ENCODE measurements around the gene RAB3B. TPM values are rescaled to one million over a fixed set of nuclear protein-coding genes. Genes with fewer than 3 reads are reported as not detected.

Gene RAB3B
- total RNA-seq, 1 donor from 2014 or later = 2.4 TPM

GRCh38 chr1:51952638-51953037 is 37.9 kb downstream of the RAB3B start:
- Mint-ChIP-seq H3K27ac (ENCODE audit: unreplicated experiment) (no peak overlapping the region), H3K27me3 (ENCODE audit: low read depth) (no peaks in the 10 kb centered on the region), H3K4me1 (peaks cover 24% of the 10 kb centered on the region), H3K9me3 (peaks cover 3% of the 10 kb centered on the region), H3K4me3 (no peak overlapping the region), H3K36me3 (ENCODE audit: low read depth) (peaks cover 3% of the 10 kb centered on the region)
- no peak for DNase-seq (ENCODE audit: low read depth, low spot score)
- TF ChIP-seq CTCF (conservative IDR thresholded peaks at IDR 0.05) = no peak

GRCh38 chr1:51950701-51951100 is 39.8 kb downstream of the RAB3B start:
- peaks cover 3% of the 10 kb centered on the region for H3K9me3 Mint-ChIP-seq
- H3K4me1 Mint-ChIP-seq = peaks cover 12% of the 10 kb centered on the region
- H3K36me3 Mint-ChIP-seq (ENCODE audit: low read depth) = peaks cover 3% of the 10 kb centered on the region
- DNase-seq (ENCODE audit: low read depth, low spot score) = no peak
- H3K27ac Mint-ChIP-seq (ENCODE audit: unreplicated experiment) = no peak overlapping the region
- no peaks in the 10 kb centered on the region for H3K27me3 Mint-ChIP-seq (ENCODE audit: low read depth)
- TF ChIP-seq CTCF (conservative IDR thresholded peaks at IDR 0.05) = no peak
- H3K4me3 Mint-ChIP-seq = no peak overlapping the region

- H3K36me3 Mint-ChIP-seq (ENCODE audit: low read depth) = peaks cover 3% of the 10 kb centered on the region
- H3K4me3 Mint-ChIP-seq = no peak overlapping the region
- H3K27me3 Mint-ChIP-seq (ENCODE audit: low read depth) = no peaks in the 10 kb centered on the region
- H3K4me1 Mint-ChIP-seq = no peaks in the 10 kb centered on the region
- no peak for DNase-seq (ENCODE audit: low read depth, low spot score)
- H3K9me3 Mint-ChIP-seq = peaks cover 3% of the 10 kb centered on the region
- H3K27ac Mint-ChIP-seq (ENCODE audit: unreplicated experiment) = no peak overlapping the region
- TF ChIP-seq CTCF (conservative IDR thresholded peaks at IDR 0.05) = no peak
Measured at GRCh38 chr1:51949014-51949702, 41.3 kb downstream of the RAB3B start.

DNA sequence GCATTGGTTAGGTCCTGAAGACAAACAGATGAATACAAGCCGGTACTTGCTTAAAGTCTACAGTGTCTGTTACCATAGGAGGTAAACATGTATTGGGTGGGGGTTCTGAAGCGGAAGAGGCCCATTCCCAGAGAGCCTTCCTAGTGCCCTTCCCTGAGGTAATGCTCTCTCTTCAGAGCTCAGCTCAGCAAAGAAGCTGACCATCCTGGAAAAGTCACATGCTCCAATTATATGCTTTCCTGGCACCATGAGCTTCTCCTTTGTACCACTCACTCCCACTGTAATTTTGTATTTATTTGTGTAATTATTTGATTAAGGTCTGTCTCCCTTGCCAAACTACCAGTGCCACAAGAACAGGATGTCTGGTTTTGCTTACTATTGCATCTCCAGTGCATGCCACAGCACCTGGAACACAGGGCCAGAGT is 42.0 kb downstream of the RAB3B start:
- no peak for TF ChIP-seq CTCF (conservative IDR thresholded peaks at IDR 0.05)
- Mint-ChIP-seq H3K4me3 (no peak overlapping the region), H3K27me3 (ENCODE audit: low read depth) (no peaks in the 10 kb centered on the region), H3K27ac (ENCODE audit: unreplicated experiment) (no peak overlapping the region), H3K9me3 (peaks cover 3% of the 10 kb centered on the region), H3K36me3 (ENCODE audit: low read depth) (peaks cover 3% of the 10 kb centered on the region), H3K4me1 (no peaks in the 10 kb centered on the region)
- no peak for DNase-seq (ENCODE audit: low read depth, low spot score)

DNA sequence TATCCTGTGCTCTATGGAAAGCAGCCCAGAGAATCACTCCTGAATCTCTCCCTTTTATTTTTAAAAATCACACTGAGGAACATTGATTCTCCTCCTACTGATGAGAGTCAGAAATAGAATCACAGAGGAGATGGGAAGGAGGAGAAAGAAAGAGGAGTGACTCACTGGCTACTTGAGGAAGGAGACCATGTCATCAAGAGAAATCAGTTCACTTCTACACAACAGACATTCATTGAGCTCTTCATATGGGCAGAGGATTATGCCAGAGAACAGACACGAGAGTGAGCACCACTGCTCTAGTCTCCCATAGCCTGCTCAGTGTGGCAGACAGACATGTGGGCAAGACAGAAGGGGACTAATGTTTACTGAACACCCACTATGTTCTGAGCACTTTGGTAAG is 44.2 kb downstream of the RAB3B start:
- no peak for DNase-seq (ENCODE audit: low read depth, low spot score)
- H3K27ac Mint-ChIP-seq (ENCODE audit: unreplicated experiment) = no peak overlapping the region

More for the DNA sequence above, 44.2 kb downstream of the RAB3B start:
- H3K36me3 Mint-ChIP-seq (ENCODE audit: low read depth) = peaks cover 5% of the 10 kb centered on the region
- no peak for TF ChIP-seq CTCF (conservative IDR thresholded peaks at IDR 0.05)
- H3K4me3 Mint-ChIP-seq = no peak overlapping the region
- H3K9me3 Mint-ChIP-seq = peaks cover 16% of the 10 kb centered on the region
- H3K27me3 Mint-ChIP-seq (ENCODE audit: low read depth) = peaks cover 1% of the 10 kb centered on the region
- no peaks in the 10 kb centered on the region for H3K4me1 Mint-ChIP-seq
